Renal pelvis (tissue), 4 donors: ENCODE results near the gene NRBP1. TPM values are rescaled to one million over a fixed set of nuclear protein-coding genes. Genes with fewer than 3 reads are reported as not detected.
A peak's percentile ranks its signal among the peaks of the same experiment; 100 is the strongest.
"Not testable (repeated sequence)": the region's sequence is repeated elsewhere in the genome, so short reads cannot be mapped to it uniquely, and the experiment has no call there.

ENCODE experiments used
- DNase-seq: peaks from one replicate; pipeline ENCODE4 v3.0.0-alpha.2; 2013
- polyA plus RNA-seq, 3 donors: library from polyadenylated mRNA; unstranded; fragments of 120-200 nt; gene quantifications; one replicate each; pipeline ENCODE4 v1.2.1, GENCODE V29; 2013; ENCODE audit not compliant: insufficient read length in 3 of 3

Gene NRBP1
- polyA plus RNA-seq, 3 donors: 128 to 141 (median 133) TPM

DNA sequence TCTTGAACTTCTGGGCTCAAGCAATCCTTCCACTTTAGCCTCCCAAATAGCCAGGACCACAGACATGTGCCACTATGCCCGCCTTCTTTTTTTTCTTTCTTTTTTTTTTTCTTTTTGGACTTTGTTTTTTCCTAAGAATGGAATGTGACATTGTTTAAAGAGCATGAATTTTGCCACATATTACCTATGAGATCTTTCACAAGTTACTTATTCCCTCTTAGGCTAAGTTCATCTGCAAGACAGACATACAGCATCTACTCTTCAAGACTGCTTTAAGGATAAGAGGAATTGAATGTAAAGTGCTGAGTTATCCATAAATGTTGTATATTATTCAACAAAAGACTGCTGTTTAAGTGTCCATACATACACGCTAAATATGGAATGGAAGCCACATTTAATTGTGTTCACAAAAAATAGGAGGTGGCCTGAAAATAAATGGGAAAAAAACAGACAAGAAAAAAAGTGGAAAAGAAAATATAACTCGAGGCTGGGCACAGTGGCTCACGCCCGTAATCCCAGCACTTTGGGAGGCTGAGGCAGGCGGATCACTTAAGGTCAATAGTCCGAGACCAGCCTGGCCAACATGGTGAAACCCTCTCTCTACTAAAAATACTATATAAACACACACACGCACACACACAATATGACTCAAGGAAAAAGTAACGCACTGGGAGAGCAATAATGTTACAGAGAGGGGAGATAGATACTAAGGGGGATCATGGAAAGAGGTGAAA is 15.8 kb upstream of the NRBP1 start:
- no peak for DNase-seq

- no peak for DNase-seq
Measured at GRCh38 chr2:27416151-27416550, 12.3 kb upstream of the NRBP1 start.

DNA sequence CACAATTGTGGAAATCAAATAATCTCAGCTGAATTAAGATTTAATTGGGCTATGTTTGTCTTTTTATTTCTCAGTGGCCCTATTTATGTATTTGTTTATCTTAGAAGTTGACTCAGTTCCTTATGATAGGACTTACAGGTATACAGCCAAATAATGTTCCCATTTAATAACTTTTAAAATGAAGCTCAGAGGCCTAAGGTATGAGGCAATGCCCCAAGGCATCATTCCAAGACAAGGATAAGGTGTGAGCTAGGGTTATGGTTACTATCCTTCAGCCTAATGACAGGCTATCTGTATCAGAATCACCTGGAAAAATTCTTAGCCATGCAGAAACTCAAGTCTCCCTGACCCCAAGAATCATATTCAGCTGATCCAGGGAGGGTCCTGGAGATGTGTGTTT is 7.4 kb upstream of the NRBP1 start:
- DNase-seq: no peak

- DNase-seq: no peak
Measured at GRCh38 chr2:27421660-27422250, 6.7 kb upstream of the NRBP1 start.

DNA sequence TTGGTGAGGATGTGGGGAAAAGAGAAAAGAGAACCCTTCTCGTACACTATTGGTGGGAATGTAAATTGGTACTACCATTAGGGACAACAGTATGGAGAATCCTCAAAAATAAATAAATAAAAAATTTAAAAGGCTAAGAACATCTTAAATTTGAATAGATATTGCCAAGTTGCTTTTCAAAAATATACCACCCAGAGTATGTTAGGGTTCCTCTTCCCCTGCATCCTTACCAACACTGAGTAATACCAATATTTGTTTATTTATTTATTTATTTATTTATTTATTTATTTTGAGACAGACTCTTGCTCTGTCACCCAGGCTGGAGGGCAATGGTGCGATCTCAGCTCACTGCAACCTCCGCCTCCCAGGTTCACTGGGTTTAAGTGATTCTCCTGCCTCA is 5.5 kb upstream of the NRBP1 start:
- DNase-seq: no peak

GRCh38 chr2:27425039-27425438 is 3.4 kb upstream of the NRBP1 start:
- DNase-seq: not testable (repeated sequence)

DNA sequence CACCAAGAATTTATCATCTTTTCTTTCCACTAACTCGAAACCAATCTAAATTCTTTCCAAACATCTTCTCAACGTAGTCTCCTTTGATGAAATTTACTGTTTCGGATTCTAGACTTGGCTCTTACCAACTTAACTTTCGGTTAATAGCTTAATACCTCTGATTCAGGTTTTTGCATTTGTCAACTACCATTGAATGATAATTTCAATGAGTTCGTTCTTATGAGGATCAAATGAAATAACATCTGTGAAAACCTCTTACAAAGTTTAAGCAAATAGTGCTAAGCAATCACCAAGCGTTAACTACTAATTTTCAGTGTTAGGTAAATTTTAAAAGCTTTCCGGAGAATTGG is 593 bp upstream of the NRBP1 start:
- no peak for DNase-seq

- peak; percentile 79 for DNase-seq
Measured at GRCh38 chr2:27428978-27429541, 629 bp downstream of the NRBP1 start.

DNA sequence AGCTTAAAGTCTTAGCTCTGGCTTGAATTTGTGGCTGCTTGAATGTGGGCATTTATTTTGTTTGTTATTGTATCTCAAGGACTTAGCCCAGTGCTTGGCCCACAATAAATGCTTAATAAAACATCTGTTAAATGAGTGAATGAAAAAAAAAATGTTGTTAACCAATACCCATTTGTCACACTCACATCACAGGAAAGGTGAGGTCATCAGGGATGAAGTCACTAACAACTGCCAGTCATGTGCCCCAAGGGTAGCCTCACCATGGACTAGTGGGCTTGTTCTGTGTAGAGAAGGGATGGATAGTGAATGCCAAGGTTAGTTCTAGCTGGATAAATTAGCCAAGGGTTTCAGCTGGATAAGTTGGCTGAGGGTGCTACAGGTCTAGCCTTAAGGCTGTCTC is 3.0 kb downstream of the NRBP1 start:
- DNase-seq: no peak

- no peak for DNase-seq
Measured at GRCh38 chr2:27435628-27436027, 7.2 kb downstream of the NRBP1 start.

DNA sequence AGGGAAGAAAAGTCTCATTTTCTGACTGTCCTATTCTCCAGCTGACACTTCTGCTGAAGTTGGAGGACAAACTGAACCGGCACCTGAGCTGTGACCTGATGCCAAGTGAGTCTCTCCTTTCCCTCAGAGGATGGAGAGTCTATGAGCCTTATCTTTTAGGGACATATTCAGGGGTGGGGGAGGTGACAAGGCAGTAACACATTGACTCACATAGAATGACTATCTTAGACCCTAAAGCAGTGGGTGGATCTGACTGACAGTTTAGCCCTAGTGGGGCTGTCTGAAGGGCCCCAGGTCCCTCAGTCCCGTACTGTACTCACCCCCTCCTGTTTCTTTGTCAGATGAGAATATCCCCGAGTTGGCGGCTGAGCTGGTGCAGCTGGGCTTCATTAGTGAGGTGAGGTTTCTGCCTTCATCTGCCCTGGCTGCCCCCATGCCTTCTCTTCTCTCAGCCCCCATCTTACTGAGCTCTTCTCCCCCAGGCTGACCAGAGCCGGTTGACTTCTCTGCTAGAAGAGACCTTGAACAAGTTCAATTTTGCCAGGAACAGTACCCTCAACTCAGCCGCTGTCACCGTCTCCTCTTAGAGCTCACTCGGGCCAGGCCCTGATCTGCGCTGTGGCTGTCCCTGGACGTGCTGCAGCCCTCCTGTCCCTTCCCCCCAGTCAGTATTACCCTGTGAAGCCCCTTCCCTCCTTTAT is 12.9 kb downstream of the NRBP1 start:
- no peak for DNase-seq

- DNase-seq: peak; percentile 53
Measured at GRCh38 chr2:27441958-27442919, 13.8 kb downstream of the NRBP1 start, which contains the start of gene KRTCAP3. KRTCAP3 (plus strand) TSS chr2:27442381; CDS start chr2:27442413, 32 bp downstream.

DNA sequence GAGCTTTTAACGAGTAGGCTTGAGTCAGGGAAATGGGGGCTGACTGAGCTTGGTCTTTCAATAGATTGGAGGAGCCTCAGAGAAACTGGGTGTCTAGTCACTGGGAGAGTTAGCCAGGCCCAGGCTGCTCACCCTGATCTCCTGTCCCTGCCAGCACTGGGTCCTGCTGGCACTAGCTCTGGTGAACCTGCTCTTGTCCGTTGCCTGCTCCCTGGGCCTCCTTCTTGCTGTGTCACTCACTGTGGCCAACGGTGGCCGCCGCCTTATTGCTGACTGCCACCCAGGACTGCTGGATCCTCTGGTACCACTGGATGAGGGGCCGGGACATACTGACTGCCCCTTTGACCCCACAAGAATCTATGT is 14.5 kb downstream of the NRBP1 start:
- no peak for DNase-seq

GRCh38 chr2:27445155-27445554 is 16.7 kb downstream of the NRBP1 start:
- no peak for DNase-seq

- no peak for DNase-seq
Measured at GRCh38 chr2:27445615-27446014, 17.2 kb downstream of the NRBP1 start.

GRCh38 chr2:27446057-27446456 is 17.6 kb downstream of the NRBP1 start:
- no peak for DNase-seq

DNA sequence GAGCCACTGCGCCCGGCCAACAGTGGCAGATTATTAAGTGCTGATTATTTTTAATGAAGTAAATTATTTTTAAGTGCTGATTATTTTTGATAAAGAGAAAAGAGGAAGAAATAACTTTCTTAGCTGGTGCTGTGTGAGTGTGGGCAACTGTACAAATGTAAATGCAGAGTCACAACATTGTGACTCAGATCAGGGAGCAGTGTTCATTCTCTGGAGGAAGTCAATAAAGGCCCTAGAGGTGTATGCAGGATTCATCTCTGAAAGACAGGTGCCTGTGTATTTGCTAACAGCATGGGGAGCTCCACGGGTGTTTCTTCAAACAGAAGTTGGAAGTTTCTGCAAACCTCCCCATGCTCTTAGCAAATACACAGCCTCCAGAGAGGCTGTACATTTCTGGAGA is 19.9 kb downstream of the NRBP1 start:
- no peak for DNase-seq

DNA sequence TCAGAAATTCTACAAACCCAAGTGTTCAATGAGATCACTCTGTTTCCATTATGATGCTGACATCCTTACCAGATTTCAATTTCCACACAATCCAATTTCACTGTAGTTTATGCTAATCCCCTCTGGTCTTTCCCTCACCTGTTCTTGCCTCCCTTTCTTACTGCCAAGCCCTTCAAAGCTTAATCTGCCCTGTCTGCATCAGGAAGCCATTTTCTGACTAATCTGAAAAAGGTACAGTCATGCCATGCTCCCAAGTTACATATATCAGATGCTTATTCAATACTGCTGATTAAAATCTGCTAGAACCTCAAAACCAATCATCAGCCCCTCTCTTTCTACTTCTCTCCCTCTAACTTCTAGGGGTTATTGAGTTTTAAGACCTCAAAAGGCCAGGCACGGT is 22.7 kb downstream of the NRBP1 start:
- no peak for DNase-seq

- no peak for DNase-seq
Measured at GRCh38 chr2:27453968-27454367, 25.5 kb downstream of the NRBP1 start.

DNA sequence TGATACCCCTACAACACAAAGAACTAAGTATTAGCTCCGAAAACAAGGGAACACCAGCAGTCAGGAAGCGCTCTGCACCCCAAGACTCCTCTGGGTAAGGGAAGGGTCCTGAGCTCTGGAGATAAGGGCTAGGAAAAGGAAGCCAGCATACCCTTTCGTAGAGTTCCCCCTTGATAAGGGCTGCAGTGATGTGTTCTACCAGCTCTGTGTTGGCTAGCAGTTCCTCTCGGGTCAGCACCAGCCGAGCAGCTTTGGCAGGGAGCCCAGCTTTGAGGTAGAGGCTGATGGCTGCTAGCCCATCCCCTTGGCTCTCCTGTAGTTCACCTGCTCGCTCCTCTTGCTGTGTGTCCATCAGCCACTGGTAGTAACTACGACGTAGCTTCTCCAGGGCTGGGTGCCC is 32.7 kb downstream of the NRBP1 start:
- DNase-seq: no peak

DNA sequence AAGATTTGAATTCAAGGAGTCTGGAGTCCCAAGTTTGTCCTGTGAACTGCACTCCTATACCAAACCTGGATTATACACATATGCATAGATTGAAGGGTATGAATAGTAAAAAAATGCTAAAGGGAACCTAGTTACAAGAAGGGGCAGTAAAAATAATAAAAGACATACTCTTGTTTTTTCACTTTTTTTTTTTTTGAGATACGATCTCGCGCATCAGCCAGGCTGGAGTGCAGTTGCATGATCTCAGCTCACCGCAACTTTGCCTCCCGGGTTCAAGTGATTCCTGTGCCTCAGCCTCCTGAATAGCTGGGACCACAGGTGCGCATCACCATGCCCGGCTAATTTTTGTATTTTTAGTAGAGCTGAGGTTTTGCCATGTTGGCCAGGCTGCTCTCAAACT is 36.0 kb downstream of the NRBP1 start:
- DNase-seq: no peak

DNA sequence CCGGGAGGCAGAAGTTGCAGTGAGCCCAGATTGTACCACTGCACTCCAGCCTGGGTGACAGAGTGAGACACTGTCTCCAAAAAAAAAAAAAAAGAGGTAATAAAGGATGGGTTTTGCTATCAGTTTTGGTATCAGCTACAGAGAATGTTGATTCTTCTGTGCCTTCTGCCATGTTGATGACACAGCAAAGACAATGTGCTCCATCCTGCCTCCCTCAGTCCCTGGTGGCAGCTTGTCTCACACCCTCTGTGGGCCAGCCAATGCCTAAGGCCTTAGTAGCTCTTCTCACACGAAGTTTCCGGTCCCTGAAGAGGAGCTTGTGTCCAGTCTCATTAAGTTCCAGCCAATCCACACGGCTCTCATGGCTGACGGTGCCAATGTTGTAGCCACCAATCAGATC is 43.5 kb downstream of the NRBP1 start:
- DNase-seq: no peak
